NCI-H1436 treated with DMSO at 0.1 percent for 48 hours (cell line): ENCODE results near the gene EN1.

Source experiments
- DNase-seq: peaks from one replicate; lab custom pipeline; 2025; lab: John Stamatoyannopoulos, UW

EN1 gene

GRCh38 chr2:118846953-118847761 is at the start of gene EN1:
Gene EN1 (minus strand): TSS chr2:118847648. CDS start chr2:118847167, 481 bp downstream.
- DNase-seq = no peak

GRCh38 chr2:118893100-118893499 is 45.7 kb upstream of the EN1 start:
- DNase-seq = no peak

GRCh38 chr2:118889995-118890394 is 42.5 kb upstream of the EN1 start:
- no peak for DNase-seq

- DNase-seq = no peak
Measured at GRCh38 chr2:118883792-118884191, 36.3 kb upstream of the EN1 start.

GRCh38 chr2:118882693-118883336 is 35.4 kb upstream of the EN1 start:
- DNase-seq = no peak

GRCh38 chr2:118881490-118882129 is 34.2 kb upstream of the EN1 start:
- no peak for DNase-seq

GRCh38 chr2:118880501-118880900 is 33.1 kb upstream of the EN1 start:
- DNase-seq = no peak

- DNase-seq = no peak
Measured at GRCh38 chr2:118878531-118879149, 31.2 kb upstream of the EN1 start.

- no peak for DNase-seq
Measured at GRCh38 chr2:118875318-118875717, 27.9 kb upstream of the EN1 start.

GRCh38 chr2:118874324-118874723 is 26.9 kb upstream of the EN1 start:
- DNase-seq = no peak

- DNase-seq = no peak
Measured at GRCh38 chr2:118865106-118865505, 17.7 kb upstream of the EN1 start.

GRCh38 chr2:118864207-118864606 is 16.8 kb upstream of the EN1 start:
- no peak for DNase-seq

- DNase-seq = no peak
Measured at GRCh38 chr2:118861731-118862130, 14.3 kb upstream of the EN1 start.

GRCh38 chr2:118861242-118861641 is 13.8 kb upstream of the EN1 start:
- DNase-seq = no peak

- DNase-seq = no peak
Measured at GRCh38 chr2:118860506-118860905, 13.1 kb upstream of the EN1 start.

GRCh38 chr2:118859157-118859770 is 11.8 kb upstream of the EN1 start:
- no peak for DNase-seq

GRCh38 chr2:118858485-118859156 is 11.2 kb upstream of the EN1 start:
- no peak for DNase-seq

- DNase-seq = no peak
Measured at GRCh38 chr2:118857677-118858484, 10.4 kb upstream of the EN1 start.

GRCh38 chr2:118856978-118857676 is 9.7 kb upstream of the EN1 start:
- DNase-seq = no peak

GRCh38 chr2:118856330-118856977 is 9.0 kb upstream of the EN1 start:
- no peak for DNase-seq
